HepG2 (cell line): Measurements from ENCODE around the gene NDRG2. TPM values are rescaled to one million over a fixed set of nuclear protein-coding genes. Genes with fewer than 3 reads are reported as not detected.

Experiments
- ELF3 ChIP-seq: IDR thresholded peaks from 2 replicates; pipeline ENCODE4 v1.6.1; 2016; ENCODE audit warnings: missing genetic modification reagents, missing compliant biosample characterization
- GZF1 ChIP-seq: sonication (generic); formaldehyde crosslinking; IDR thresholded peaks from 2 replicates; pipeline ENCODE4 v1.5.1; 2020; ENCODE audit warnings: mild to moderate bottlenecking, missing genetic modification reagents
- HIC2 ChIP-seq: sonication (generic); formaldehyde crosslinking; IDR thresholded peaks from 2 replicates; pipeline ENCODE4 v1.9.0; 2022; ENCODE audit warnings: low read depth, missing genetic modification reagents
- SOX13 ChIP-seq, 3 experiments: fragments of 450-650 bp in 1 of 3; sonication (generic) in 1 of 3; formaldehyde crosslinking in 1 of 3; IDR thresholded peaks in 2 of 3; conservative IDR thresholded peaks in 1 of 3; 2 replicates each; pipeline versions ENCODE4 v1.5.0 to v1.6.1; 2016 to 2020; ENCODE audit warnings: antibody characterized with exemption in 1 of 3, mild to moderate bottlenecking in 1 of 3, missing compliant biosample characterization in 1 of 3, missing genetic modification reagents in 1 of 3, moderate library complexity in 1 of 3
- SPEN ChIP-seq: sonication (generic); formaldehyde crosslinking; IDR thresholded peaks from 2 replicates; pipeline ENCODE4 v1.5.1; 2020; ENCODE audit warnings: low read depth, mild to moderate bottlenecking, missing genetic modification reagents
- ZFP41 ChIP-seq: sonication (generic); formaldehyde crosslinking; IDR thresholded peaks from 2 replicates; pipeline ENCODE4 v1.4.0; 2020; ENCODE audit warnings: mild to moderate bottlenecking, missing genetic modification reagents, borderline replicate concordance
- ZFP82 ChIP-seq: sonication (generic); formaldehyde crosslinking; IDR thresholded peaks from 2 replicates; pipeline ENCODE4 v1.5.1; 2020; ENCODE audit warnings: mild to moderate bottlenecking, missing genetic modification reagents, borderline replicate concordance
- ZNF253 ChIP-seq: sonication (generic); formaldehyde crosslinking; IDR thresholded peaks from 2 replicates; pipeline ENCODE4 v1.8.0; 2022; ENCODE audit warnings: mild to moderate bottlenecking, missing genetic modification reagents, borderline replicate concordance
- ZNF776 ChIP-seq: sonication (generic); formaldehyde crosslinking; IDR thresholded peaks from 2 replicates; pipeline ENCODE4 v1.4.0; 2020; ENCODE audit warnings: mild to moderate bottlenecking, missing genetic modification reagents
- polyA plus RNA-seq, 8 experiments: library from polyadenylated mRNA; depleted of rRNA in 3 of 8; stranded (reverse) in 7 of 8; unstranded in 1 of 8; fragments of >200 nt; fragmentation: Illumina TruSeq in 4 of 8; extraction: Trizol in 4 of 8; gene quantifications; 2 replicates each; pipeline versions ENCODE4 v1.2.1 to v1.2.3, GENCODE V29; 2011 to 2016; ENCODE audit warnings: low read depth in 4 of 8, missing spikeins in 1 of 8, mixed read lengths in 1 of 8; ENCODE audit not compliant: insufficient read depth in 1 of 8
- total RNA-seq, 5 experiments: library from RNA; depleted of rRNA; stranded (reverse); fragments of >200 nt; fragmentation: Illumina TruSeq; extraction: Trizol; gene quantifications; 2 replicates each; pipeline ENCODE4 v1.2.3, GENCODE V29; 2016; ENCODE audit warnings: low read depth in 1 of 5
- TF ChIP-seq, protein P1 (sequence below): sonication (generic); formaldehyde crosslinking; IDR thresholded peaks from 2 replicates; pipeline ENCODE4 v1.5.0; 2020; ENCODE audit warnings: mild to moderate bottlenecking, missing genetic modification reagents

NDRG2 gene
- total and polyA plus RNA-seq, 2 of the 13 experiments (the other 11 are each of a cell fraction or from before 2014, with no cell fraction given), result 27.2 to 189 TPM

DNA sequence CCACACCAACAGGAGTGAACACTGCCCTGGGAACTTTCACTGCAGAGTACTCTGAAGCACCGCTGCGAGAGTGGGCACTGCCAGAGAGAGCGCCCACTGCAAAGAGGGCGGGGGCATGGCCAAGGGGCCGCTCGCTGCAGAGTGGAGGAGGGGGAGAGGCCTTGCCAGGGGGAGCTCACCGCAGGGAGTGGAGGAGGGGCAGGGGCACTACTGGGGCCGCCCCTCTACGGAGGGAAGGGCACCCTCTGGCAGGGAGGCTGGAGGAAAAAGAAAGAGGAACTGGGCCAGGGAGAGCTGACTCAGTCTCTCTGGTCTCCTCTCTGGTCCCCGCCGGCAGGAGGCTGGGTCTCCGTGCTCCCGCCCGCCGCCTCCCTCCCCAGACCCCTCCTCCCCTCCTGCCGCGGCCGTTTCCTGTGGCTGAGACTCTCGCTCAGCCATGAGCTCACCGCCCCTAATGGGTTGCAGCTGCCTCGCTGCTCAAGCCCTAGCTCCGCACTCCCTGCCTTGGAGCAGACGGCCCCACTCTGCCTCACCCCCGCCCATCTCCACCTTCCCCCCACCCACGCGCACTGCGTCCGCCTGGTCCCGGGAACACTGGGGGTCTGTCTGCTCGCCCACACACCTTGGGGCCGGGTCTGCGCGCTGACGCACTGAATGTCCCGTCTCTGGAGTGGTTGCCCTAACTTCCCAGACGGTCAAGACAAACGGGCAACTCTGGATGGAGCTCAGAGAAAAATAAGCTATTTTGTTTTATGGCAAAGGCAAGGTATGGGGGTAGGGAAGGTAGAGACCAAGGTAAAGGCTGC is 46.6 kb upstream of the NDRG2 start (continued):
- TF ChIP-seq, protein P1, sequence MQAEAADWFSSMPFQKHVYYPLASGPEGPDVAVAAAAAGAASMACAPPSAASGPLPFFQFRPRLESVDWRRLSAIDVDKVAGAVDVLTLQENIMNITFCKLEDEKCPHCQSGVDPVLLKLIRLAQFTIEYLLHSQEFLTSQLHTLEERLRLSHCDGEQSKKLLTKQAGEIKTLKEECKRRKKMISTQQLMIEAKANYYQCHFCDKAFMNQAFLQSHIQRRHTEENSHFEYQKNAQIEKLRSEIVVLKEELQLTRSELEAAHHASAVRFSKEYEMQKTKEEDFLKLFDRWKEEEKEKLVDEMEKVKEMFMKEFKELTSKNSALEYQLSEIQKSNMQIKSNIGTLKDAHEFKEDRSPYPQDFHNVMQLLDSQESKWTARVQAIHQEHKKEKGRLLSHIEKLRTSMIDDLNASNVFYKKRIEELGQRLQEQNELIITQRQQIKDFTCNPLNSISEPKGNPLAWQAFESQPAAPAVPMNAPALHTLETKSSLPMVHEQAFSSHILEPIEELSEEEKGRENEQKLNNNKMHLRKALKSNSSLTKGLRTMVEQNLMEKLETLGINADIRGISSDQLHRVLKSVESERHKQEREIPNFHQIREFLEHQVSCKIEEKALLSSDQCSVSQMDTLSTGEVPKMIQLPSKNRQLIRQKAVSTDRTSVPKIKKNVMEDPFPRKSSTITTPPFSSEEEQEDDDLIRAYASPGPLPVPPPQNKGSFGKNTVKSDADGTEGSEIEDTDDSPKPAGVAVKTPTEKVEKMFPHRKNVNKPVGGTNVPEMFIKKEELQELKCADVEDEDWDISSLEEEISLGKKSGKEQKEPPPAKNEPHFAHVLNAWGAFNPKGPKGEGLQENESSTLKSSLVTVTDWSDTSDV (CRISPR knock-in tag), result 0 out of 2 replicates have a peak, but pooled peaks have one; percentile 20
- TF ChIP-seq HIC2 (CRISPR knock-in tag) (peak; percentile 97), ELF3 (CRISPR knock-in tag) (0 out of 2 replicates have a peak, but pooled peaks have one; percentile 41), ZFP41 (CRISPR knock-in tag) (0 out of 2 replicates have a peak, but pooled peaks have one; percentile 45), ZNF253 (CRISPR knock-in tag) (0 out of 2 replicates have a peak, but pooled peaks have one; percentile 3), ZNF776 (no peak; the same call in 1 of the 2 replicates), SPEN (peak; percentile 68; the same call in 1 of the 2 replicates), GZF1 (CRISPR knock-in tag) (no peak), SOX13 (IDR thresholded peaks at IDR 0.05) (no peak), SOX13 (CRISPR knock-in tag; conservative IDR thresholded peaks at IDR 0.05 in 1 of 2, IDR thresholded peaks at IDR 0.05 in 1 of 2) (0 out of 4 replicates have a peak, but pooled peaks of 1 of the 2 experiments have one; percentile 27), ZFP82 (CRISPR knock-in tag) (peak; percentile 73; the same call in 1 of the 2 replicates)
